ENCODE measurements around the gene ANP32B.
A peak's percentile ranks its signal among the peaks of the same experiment; 100 is the strongest.
"Not testable (repeated sequence)": the region's sequence is repeated elsewhere in the genome, so short reads cannot be mapped to it uniquely, and the experiment has no call there.

Gene ANP32B

GRCh38 chr9:97962575-97962974 lies 20.6 kb upstream of the ANP32B start:
- FAIRE-seq = no peak
- no peak for DNase-seq (ENCODE audit: low spot score)

- DNase-seq (ENCODE audit: low spot score) = no peak
- FAIRE-seq = no peak
Measured at GRCh38 chr9:97963232-97963631, 19.9 kb upstream of the ANP32B start.

DNA sequence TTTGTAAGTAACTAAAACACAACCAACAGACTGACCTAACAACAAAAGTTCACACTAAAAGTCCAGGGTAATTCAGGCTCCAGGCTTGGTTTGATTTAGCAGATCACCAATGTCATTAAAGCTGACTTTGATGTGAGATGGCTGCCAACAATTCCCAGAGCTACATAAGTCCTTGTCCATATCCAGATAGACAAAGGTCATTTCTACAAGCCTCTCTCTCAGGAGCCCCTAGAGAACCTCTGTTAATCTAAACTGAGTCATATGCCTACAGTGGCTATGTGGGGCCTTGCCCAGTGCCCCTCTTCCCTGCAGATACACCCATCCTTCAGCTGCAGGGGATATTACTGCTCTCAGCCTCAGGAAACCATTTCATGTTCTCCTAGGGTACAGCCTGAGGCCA lies 18.2 kb upstream of the ANP32B start:
- FAIRE-seq = no peak
- DNase-seq (ENCODE audit: low spot score) = no peak

DNA sequence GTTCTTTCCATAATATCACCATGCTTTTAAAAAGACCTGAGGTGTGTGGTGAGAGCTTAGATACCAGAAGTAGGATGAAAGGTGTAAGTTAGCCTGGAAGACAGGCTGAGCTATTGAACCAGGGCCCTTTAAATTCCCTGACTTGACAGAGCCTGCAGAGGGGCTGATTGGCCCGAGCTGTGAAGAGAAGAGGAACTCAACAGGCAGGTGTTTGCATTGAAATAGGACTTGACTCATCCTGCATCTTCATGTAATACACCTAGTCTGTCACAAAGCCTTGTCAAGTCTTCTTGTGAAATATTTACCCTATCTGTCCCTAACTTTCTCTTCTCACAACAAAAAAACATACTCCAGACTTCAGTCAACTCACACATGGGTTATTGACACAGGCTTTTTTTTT lies 16.6 kb upstream of the ANP32B start:
- FAIRE-seq (no peak), DNase-seq (ENCODE audit: low spot score) (no peak)

GRCh38 chr9:97969014-97969413 lies 14.1 kb upstream of the ANP32B start:
- DNase-seq (ENCODE audit: low spot score) (no peak), FAIRE-seq (no peak)

DNA sequence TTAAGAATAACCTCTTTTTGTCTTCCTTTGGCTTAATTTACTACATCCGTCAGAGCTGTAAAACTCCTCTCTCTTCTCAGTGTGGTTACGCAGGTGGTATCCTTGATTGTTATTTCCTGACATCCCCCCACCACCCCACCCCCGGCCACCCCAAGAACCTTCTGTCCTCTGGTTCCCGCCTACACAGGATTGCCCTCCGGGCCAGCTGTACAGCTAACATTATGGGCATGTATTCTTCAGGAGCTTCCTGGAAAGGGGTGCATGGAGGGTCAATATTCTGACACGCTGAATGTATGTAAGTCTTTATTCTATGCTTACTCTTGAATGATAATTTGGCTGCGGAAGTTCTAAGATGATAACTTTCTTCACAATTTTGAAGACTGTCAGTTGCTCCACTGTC lies 13.0 kb upstream of the ANP32B start:
- no peak for DNase-seq (ENCODE audit: low spot score)
- FAIRE-seq = no peak

- no peak for DNase-seq (ENCODE audit: low spot score)
Measured at GRCh38 chr9:97972753-97973152, 10.4 kb upstream of the ANP32B start.

GRCh38 chr9:97975376-97975775 lies 7.8 kb upstream of the ANP32B start:
- FAIRE-seq (no peak), DNase-seq (ENCODE audit: low spot score) (no peak)

More at GRCh38 chr9:97972753-97973152, 10.4 kb upstream of the ANP32B start:
- no peak for FAIRE-seq

DNA sequence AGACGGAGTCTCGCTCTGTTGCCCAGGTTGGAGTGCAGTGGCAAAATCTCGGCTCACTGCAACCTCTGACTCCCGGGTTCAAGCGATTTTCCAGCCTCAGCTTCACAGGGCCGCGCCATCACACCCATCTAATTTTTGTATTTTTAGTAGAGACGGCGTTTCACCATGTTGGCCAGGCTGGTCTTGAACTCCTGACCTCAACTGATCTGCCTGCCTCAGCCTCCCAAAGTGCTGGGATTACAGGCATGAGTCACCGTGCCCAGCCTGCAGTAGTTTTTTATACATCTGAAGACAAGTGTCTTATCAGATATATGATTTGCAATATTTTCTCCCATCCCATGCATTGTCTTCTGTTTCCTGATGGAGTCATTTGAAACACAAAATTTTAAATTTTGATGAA lies 6.5 kb upstream of the ANP32B start:
- FAIRE-seq; DNase-seq (ENCODE audit: low spot score): not testable (repeated sequence)

DNA sequence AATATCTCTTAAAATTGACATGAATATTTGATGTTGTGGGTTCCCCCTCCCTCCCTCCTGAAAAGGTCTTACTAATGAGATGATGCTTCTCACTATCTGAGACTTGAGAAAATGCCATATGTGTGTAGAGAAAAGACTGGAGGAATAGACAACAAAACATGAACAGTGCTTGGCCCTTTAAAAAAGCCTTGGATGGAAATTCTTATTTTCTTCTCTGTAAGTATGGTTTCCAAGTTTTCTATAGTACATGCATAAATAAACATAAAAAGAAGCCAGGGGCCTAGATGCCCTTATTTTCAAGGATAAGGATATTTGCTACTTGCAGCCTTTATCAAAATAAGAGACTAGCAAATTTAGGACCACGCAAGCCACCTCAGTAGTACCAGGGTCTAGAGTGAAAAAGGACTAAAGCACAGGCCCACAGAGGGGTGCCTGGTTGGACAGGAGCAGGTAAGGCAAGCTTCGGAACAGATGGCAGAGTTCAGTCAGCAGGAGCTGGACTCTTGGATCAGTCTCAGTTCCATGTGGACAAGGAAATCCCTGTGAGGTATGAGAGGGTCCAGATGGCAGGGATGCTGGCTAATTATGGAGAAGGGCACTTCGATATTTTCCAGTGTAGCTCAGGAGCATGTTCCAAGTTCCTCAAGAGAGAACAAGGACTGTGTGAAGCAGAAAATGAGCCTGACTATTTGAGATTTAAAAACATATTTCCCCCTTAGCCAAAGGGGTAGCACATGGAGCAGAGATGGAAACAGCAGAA lies 4.6 kb upstream of the ANP32B start:
- no peak for DNase-seq (ENCODE audit: low spot score)
- FAIRE-seq = no peak

GRCh38 chr9:97979788-97980478 lies 3.2 kb upstream of the ANP32B start:
- no peak for FAIRE-seq
- no peak for DNase-seq (ENCODE audit: low spot score)

DNA sequence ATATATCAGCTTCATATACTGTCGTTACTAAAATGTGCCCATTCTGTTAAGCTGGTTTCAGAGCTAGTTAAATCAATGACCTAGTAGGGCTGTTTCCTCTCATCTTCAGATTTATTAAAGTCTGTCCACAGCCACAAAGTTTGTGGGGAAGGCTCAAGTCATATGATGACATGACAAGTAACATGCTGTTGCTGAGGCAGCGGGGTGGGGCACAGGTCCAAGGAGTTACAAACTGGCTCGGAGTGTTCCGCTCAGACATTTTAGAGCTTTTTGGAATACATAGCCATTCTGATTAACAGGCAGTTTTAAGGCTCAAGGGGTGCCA lies 2.7 kb upstream of the ANP32B start:
- DNase-seq (ENCODE audit: low spot score) (no peak), FAIRE-seq (no peak)

DNA sequence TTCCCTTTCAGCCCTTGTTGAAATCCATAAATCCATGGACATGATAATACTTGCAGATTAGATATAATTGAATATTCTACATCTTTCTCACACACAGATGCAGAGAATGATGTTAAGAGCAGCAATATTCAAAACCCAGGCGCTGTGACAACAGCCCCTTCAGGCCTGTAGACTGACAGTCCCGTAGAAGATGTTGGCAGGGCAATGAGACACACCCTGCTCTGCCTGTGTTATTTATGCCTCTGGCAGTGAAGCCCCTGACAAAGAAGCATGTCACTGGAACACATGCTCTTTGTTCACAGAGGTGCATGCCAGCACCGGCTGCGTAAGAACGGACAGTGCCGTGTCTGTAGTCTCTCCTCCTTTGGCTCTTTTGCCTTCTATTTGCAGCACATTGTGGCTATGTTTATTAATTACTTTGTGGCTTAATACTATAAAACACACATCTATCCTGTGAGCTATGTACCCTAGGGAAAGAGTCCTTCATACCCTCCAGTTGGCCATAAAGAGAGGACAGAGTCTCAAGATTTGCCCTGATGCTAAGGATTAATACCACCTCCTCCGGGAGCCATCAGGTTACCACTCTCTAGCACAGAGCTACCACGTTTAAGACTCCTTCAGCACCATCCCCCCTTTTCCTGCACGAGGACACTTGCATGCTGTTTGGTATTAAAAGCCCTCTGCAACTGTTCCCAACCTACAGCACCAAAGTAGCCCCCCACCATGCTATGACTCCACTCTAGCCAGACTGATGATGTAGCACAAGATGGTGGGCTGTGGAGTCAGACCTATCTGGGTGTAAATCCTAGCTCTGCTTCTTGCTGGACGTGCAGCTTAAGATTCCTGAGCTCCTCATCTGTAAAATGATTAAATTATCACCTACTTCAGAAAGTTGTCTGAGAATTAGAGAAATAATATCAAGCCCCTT lies 2.0 kb upstream of the ANP32B start:
- DNase-seq (ENCODE audit: low spot score) = no peak
- no peak for FAIRE-seq

DNA sequence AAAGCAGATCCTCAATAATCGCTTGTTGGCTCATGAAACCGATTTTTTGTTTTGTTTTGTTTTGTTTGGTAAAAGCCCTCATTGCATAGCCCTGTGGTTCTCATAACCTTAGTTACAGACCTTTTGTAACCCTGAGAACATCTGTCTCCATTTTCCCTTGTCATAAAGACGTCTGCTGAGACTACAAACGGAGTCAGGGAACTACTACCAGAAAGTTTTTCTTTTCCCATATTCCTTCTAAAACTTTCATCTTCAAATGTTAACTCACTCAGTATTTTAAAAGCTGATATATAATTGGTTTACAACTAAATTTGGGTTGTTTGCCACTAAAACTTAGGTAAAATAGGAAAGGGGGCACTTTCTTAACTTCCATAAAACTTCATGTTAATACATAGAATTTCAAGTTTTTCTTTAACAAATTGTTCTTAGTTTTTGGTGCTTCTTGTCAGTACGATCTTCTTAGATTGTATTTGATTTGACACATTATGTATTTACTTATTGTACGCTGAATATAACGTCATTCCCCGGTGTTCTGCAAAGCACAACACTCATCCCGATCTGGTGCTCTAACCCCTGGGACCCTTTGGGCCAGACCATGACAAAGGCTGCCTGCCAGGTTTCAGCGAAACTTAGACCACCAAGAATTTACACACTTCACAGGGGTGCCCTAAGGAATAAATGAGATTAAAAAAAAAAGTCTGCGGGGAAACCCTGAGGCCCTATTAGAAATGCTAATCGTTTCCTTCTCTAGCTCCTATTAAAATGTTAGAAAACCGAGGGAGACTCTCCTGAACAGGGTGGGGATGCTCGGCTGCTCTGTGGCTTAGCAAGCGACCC lies 1.1 kb upstream of the ANP32B start:
- DNase-seq (ENCODE audit: low spot score) = no peak
- no peak for FAIRE-seq

GRCh38 chr9:97983589-97984187 lies 547 bp downstream of the ANP32B start:
- no peak for FAIRE-seq
- peak; percentile 70 for DNase-seq (ENCODE audit: low spot score)

DNA sequence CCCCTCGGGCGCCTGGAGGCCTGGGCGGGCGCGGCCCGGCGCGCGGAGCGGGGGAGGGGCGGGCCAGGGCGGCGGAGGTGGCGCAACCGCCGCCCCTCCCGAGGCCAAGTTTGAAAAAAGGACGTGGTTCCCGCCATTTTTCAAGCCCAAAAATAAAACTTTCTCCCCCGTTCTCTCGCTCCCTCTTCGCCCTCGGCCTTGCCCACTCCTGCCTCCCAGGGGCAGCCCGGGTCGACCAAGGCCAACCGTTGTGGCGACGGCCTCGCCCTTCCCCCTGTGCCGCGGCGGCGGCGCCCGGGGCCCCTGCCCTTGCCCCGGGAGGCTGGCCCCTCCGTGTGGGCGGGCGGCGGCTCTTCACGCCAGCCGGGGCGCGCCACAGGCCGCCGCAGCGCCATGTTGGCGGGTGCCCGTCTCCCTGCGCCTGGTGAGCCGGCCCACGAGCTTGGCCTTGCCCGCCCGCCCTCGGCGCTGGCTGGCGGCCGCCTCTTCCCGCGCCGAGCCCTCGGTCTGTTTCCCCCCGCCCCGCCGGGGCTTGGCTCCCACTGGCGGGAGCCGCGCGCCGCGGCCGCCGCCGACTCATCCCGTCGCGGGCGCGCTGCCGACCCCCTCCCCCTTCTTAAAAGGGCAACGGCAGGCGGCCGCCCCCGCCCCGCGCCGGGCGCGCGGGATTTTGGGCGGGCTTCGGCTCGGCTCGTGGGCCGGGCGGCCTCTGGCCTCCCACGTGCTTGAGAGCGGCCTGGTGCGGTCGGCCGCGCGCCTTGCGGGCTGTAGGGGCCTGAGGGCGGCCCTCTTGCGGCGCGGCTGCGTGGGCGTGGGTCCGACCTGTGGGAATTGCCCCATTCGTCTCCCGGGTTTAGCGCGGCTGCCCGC lies 1.3 kb downstream of the ANP32B start:
- no peak for FAIRE-seq
- peak; percentile 75 for DNase-seq (ENCODE audit: low spot score)

- peak; percentile 18 for DNase-seq (ENCODE audit: low spot score)
- no peak for FAIRE-seq
Measured at GRCh38 chr9:97985058-97985861, 2.1 kb downstream of the ANP32B start.

DNA sequence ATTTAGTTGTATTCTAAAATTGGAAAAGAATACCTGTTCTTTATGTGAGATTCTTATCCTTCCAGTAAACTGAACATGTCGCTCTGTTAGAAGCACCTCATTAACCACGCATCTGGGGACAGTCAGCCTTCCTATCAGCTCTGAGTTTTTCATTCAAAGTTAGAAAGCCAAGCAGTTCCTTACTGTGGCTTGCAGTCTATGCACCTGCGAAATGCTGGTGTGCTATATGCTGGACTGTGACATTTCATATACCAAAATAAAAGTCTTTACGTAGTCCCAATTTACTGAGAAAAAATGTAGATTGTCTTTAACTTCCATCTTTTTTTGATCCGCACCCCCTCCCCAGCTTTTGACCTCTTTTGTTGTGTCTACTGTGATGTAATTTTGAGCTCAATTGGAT lies 4.3 kb downstream of the ANP32B start:
- FAIRE-seq (no peak), DNase-seq (ENCODE audit: low spot score) (no peak)

DNA sequence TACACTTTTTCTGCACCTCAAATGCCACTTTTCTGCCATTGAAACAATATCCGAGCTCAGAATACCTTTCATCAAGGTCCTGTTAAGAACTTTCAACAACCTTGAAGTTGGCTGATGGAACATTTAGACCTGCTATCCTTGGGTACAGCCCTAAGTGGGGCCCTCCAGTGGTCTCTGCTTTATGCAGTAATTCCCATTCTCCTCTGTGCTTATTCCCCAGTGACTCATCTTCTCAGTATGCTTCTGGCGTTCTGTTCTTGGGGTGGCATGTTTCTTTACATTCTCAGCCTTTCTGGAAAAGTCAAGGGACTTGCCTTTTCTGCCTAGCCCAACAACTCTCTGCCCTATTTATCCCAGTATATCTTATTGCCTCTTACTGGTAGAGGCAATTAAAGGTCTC lies 7.1 kb downstream of the ANP32B start:
- peak; percentile 53 for DNase-seq (ENCODE audit: low spot score)
- no peak for FAIRE-seq

Measured in urothelium cell line (cell line).